Frontal cortex (tissue), 4 donors: ENCODE results near the gene PRR7. TPM values are rescaled to one million over a fixed set of nuclear protein-coding genes. Genes with fewer than 3 reads are reported as not detected.

Experiments used
- DNase-seq, 2 donors: peaks; one replicate each; pipeline ENCODE4 v3.0.0; 2012; ENCODE audit warnings: low spot score in 2 of 2
- FAIRE-seq: peaks from 2 replicates; lab custom pipeline; 2012; peaks lifted over from hg19 to GRCh38; lab: Jason Lieb, UNC
- total RNA-seq: library from RNA; depleted of rRNA; stranded (reverse); fragments of >200 nt; gene quantifications from one replicate; pipeline ENCODE4 v1.2.3, GENCODE V29; 2014
- donor health status: control.
- donor health status: control.
- donor health status: control.

PRR7 gene
- total RNA-seq, 1 donor from 2014 or later: 12.2 TPM

DNA sequence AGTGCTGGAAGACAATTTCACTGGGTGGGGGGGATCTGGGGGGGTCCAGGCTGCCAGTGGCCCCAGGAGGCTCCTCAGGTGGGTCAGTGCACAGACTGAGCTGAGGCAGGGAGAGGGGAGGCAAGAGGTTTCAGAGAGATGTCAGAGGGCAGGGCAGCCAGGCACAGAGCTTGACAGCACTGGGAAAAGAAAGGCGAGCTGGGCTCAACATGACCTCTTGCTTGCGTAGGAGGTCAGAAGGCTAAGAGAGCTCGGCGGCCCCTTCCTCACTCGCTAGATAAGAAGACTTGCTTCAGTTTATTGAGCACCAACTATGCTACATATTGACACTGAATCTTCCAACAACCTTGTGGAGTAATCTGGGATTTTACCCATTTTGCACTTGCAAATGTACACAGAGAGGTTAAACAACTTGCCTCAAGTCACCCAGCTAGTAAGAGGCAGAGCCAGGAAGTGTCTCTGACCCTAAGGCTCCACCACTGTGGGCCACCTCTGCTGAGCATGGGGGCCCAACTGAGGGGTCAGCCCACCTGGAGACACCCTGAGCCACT is 47.3 kb downstream of the PRR7 start:
- no peak for FAIRE-seq
- no peak for DNase-seq

DNA sequence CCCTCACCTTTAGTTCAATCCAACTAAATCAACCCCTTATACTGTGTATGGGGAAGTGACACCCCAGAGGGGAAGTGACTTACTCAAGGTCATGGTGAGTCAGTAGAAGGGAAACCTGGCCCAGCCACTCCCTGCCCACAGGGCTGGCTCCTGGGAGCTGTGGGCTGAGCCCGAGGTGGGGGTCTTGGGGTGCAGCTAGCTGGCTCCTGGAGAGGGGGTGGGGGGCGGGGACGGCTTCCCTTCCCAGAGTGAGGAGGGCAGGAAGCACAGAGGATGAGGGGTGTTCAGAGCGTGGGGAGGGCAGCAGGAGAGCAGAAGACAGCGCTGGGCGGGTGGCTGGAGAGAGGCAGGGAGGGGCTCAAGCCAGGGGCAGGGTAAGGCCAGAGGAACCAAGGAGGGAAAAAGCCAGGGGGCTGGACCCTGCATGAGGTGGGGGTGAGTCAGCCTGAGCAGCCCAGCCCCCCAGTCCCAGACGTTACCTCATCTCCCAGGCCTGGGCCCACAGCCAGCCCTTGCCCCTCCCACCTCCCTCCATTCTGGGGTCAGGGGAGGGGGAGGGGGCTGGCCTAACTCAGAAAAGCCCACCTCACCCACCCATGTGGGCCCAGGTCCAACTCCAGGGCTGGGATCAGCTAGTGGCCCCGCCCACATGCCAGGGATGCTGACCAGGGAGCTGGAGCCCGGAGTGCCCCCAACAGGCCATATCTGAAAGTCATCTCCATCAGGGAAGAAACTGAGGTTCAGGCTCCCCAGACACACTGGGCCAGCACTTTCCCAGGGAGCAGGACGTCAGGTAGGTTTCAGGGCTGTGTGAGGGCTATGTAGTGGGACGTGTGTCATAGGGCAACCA is 48.0 kb downstream of the PRR7 start:
- DNase-seq (no peak), FAIRE-seq (no peak)

DNA sequence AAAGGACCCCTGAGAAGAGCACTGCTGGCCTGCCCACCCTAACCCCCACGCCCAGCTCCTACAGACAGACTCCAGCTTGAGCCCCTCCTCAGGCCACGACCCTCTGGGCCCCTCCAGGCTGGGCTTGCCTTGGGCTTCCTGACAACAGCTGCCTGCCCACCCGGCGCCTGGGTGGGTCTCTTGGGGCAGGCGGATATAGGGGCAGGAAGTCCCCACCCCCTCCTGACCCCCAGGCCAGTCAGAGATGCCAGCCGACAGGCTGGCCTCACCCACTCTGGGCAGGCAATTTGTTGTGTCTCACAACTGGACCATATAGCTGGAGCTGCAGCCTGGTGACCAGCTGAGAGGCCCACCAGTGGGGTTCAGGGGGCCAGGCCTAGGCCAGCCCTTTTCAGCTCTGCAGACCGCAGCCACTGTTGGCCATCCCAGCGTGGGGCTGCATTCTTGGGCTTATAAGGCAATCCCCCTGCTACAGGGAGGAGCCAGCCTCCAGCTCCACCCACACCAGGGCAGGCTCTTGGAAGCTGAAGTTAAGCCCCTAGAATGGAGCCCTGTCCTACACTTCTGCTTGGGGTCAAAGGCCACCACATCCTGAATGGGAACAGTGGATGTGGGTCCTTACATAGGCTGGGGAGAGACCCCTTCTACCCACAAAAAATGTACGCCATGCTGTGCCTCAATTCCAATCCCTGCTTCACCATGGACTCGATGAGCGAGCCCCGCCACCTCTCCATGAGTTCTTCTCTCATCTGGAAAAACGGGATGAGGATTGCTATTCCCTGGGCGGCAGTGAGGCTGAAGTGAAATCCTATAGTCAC is 48.8 kb downstream of the PRR7 start:
- no peak for DNase-seq
- no peak for FAIRE-seq

DNA sequence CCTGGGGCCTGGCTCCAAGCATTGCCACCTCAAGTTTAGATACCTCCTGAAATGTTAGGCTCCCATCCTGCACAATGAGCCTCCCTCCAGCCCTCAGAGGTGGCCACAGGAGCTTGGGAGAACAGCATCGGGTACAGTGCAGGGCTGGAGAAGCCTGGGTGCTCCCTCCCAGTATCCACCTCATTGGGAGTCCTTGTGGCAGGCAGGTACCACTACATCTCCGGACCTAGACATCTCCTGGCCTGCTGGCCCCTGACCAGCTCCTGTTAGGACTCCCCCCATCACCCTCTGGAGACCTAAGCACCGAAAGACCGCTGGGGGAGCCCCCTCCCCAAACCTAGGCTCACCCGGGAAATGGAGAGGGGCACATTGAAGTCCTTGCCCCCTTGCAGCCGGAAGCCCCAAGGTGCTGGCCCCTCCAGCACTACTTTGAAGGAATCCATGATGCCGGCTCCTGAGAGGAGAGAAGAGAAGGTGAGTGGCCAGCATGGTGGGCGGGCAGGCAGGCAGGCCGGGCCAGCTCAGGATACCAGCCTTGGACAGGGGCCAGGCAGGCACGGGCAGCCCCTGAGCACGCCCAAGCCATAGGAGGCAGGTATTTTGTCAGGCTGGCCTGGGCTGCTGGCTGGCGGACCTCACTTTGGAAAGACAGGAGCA is 49.6 kb downstream of the PRR7 start:
- DNase-seq (no peak), FAIRE-seq (no peak)

DNA sequence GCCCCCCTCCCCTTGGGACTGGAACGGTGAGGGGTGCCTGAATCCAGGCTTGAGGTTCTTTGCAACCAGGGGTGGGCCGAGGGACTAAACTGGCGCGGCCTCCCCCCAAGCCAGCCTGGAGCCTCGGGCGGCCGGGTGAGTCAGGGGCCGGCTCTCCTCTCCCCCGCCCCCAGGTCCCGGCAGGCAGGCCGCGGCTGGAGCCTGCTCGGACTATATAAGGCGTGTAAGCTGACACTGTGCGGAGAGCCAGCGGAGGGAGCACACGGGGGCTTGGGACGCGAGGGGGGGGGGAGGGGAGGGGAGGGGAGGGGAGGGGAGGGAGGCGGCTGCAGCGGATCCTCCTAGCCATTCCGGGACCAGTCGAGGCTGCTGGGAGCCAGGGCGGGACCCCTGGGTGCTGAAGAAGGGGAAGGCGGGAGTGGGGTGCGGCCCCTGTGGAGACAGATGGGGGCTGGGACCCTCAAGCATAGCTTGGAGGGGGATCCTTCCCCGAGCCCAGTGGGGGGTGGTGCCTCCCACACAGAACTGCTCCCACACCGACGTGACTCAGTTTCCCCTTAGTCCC is 50.2 kb downstream of the PRR7 start:
- DNase-seq: peak in 1 of 2 donors; percentile 70
- FAIRE-seq: no peak

DNA sequence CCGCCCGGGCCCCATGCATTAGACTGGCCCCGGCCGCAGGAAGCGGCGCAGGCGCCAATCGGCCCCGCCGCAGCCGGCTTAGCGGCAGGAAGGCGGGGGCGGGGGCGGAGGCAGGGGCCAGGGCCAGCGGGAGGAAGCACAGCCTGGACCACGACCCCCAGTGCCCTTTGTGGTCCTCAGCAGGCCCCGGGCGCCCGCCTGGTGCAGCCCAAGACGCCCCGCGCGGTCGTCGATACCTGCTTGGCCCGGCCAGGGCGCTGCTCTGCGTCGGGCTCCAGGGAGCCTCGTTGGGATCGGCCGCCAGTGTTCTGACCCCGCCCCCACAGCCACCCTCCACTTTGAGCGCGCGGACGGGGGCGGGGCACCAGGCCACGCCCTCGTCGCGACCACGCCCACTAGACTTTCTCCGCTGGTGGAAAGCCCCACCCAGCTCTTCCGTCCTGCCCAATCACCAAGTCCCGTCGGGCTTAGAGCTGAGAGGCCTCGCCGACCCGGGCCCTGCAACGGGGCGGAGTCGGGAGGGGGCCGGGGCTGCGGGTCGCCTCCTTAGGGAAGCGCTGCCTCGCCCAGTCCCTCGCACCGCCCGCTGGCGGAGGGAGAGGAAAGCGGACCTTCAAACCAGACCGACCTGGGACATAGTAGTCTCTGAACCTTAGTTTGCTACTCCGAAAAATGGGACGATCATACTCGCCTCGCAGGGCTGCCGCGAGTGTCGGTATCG is 50.8 kb downstream of the PRR7 start, which contains the start of gene PDLIM7:
Gene PDLIM7 (minus strand): TSS at position 313 of the 721 bp plus-strand sequence. CDS start 1,092 bp downstream, outside the sequence.
- no peak for FAIRE-seq
- DNase-seq: peak; percentile 90 to 96

DNA sequence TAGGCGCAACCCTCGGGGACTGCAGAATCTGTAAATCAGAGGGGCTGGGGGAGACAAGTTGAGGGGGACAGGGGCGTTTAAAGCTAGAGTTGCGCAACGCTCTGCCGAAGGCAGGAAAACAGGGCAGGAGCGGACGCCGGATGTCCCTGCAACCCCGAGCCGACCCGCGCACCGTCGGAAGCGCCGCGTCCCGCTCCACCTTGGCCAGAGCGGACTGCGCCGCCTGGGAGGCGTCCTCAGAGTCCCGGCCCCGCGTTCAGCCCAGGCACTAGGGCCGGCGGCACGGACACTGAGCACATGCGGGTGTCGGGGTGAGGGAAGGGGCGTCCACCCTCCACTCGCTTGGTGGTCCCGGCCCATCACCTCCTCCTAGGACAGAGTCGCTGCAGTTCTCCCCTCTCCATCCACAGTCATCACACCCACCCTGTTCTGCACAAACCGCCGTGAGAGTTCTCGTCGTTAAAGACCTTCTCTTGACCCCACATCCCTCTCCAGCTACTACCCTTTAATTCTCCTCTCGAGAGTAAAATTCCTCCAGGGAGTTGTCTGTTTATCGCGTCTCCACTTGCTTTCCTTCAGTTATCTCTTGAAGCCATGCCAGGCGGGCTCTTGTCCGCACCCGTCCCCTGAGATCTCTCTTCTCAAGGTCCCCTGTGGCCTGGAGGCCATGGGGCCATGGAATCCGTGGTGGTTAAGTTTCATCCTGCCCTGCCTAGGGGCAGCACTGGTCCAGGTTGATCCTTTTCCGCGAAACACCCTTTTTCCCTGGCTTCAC is 51.6 kb downstream of the PRR7 start:
- FAIRE-seq (no peak), DNase-seq (no peak)

DNA sequence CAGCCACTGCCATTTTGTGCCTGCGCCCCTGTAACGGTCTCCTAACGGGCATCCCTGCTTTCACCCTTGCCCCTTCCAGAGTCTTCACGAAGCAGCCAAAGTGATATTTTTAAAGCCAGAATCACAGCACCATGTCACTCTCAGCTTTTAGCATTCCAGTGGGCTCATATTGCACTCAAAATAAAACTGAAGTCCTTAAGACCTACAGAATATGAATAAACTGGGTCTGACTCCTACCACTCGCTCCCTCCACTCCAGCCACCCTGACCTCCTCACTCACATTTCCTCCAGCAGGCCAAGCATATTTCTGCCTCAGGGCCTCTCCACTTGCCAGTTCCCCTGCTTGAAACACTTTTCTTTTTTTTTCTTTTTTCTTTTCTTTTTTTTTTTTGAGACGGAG is 53.2 kb downstream of the PRR7 start:
- DNase-seq (no peak), FAIRE-seq (no peak)

DNA sequence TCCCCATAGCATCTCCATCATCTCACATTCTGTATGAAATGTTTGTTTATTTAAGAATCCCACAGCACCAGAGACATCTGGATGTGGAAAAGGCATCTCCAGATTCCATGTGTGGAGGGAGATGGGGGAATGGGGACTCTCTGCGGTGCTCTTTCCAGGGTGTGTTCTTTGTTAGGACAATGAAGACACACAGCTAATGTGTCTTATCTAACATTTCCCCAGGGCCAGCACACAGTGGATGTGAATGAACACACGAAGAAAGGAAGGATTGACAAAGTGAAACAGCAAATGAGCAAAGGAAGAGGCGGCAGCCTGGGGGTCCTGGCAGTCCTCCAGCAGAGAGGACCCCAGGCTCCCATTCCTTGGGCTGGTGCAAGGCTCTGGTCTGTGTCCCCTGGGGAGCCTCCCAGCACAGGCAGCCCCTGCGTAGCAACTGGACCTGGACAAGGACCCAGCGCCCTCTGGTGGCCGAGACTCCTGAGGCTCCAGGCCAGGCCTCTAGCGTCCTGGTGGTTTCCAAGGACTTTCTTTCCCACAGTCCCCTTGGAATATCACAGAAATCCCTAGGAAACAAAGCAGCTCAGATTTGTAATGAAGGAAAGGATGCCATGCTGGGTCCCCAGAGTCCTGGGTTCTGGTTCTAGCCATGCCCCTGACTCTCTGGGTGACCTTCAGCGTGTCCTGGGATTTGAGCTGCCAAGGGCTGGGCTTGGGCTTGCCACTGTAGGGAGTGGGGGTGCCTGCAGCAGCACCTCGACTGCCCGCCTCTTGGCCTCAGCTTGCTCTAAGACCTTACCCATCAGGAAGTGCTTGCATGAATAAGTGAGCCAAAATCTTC is 54.3 kb downstream of the PRR7 start:
- DNase-seq: peak; percentile 84 to 88
- no peak for FAIRE-seq

DNA sequence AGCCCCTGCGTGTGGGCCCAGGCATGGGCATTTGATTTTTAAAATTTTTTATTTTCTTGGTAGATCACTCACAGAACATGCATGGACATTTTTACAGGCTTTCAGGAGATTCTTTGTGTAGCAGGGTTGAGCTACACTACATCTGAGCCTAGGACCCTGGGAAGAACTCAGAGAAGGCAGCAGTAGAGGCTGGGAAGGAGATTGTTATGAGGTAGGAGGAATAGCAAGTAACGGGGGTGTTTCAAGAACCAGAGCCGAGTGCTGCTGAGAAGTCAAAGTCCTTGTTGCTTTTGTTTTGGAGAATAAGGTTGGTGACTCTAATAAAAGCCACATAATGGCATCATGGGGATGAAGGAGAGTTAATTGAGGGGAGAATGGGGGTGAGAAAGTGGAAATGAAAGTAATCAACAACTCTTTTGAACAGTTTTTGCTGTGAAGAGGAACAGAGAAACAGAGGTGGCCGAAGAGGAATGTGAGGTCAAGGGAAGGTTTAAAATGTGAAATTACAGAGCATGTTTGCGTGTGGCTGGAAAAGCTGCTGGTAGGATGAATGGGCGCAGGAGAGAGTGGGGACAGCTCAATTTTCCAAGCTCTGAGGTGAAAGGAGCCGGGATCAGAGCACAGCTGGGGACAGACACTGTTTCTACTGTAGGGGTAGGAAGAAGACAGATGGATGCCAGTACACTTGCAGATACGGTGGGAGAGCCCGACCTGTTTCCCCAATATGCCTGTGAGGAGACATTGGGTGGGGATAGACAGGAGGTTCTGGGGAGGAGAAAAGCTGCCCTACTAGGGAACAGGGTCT is 55.5 kb downstream of the PRR7 start:
- DNase-seq (no peak), FAIRE-seq (no peak)

DNA sequence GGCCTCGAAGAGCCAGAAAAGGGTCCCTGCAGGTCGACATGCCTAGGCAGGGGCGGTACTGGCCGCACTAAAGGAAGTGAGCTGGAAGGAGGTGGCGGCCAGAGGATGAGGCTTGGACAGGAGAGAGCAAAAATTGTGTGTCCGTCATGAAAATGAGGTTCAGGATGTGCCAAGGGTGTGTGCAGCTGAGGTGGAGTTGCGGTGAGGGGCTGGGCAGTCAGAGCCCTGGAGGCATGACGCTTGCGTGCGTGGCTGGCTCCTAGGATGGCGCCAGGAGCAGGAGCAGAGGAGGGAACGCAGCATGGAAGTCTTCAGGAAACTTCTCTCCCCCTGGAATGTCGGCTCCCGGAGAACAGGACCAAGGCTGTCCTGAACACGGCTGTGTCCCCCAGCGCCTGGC is 56.3 kb downstream of the PRR7 start:
- no peak for DNase-seq
- FAIRE-seq: no peak

DNA sequence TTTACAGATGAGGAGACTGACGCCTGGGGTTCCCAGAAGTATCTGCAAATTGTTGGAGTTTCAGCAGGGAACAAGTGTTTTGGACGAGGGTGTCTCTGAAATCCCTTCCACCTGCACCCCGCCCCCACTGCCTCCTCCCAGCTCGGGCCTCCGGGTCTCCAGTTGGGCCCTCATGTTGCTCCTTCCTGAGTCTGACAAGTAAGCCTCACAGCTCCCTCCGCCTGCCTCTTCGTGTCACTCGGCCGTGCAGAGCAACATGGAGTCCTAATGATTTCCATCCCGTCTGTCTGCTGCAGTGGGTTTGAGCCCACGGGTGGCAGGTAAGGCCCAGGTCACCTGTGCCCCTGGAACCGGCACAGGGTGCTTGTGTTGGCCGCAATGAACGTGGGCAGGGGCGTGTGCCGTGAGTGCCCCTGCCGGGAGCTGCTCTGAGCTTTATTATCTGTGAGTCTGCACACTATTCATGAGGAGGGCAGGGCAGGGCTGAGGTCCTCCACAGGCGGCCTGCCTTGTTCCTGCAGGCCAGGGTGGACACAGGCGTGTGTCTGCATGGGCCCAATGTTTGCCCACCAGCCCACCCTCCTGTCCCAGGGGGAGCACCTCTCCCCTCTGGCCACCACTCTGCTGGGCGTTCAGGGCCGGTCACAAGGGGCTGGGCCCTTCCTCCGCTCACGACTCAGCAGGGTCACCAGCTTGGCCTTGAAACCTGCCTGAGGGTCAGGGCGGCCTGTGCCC is 56.9 kb downstream of the PRR7 start:
- FAIRE-seq (no peak), DNase-seq (no peak)

DNA sequence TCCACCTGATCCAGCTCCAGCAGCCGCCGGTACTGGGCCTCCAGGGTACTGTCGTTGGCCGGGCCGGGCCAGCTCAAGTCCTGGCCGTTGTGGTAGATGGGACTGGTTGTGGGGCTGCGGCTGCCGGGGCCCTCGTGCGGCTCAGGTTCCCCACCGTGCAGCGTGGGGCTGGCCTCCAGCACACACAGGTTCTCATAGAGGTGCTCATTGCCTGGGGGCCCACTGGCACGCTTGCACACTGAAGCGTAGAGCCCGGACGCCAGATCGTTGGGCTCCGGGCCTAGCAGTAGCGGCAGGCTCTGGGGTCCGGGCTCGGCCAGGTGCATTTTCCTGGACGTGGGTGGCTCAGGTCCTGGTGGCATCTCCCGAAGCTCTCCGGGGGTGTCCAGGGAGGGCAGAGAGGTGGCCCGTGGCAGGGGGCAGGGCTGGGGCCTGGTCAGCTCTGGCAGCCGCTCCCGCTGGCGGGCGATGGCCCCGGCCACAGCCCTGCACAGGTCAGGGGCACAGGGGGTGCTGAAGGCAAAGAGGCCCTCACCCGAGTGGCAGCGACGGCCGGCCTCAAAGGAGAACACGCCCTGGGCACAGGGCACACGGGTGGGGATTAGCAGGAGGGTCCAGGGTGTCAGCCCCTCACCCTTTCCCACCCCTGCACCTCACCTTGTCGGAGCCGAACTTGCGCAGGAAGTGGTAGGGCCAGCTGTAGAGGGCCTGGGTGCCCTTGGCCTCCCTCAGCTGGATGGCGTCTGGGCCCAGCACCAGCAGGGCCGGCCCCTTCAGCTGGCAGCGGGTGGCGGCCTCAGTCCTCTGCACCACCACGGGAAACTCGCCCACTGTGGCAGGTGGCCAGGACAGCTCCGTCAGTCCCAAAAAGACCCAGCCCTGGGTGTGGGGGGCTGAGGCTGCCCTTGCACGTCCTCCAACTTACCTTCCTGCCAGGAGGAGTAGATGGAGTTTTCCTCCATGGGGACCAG is 57.8 kb downstream of the PRR7 start:
- DNase-seq: no peak
- no peak for FAIRE-seq

DNA sequence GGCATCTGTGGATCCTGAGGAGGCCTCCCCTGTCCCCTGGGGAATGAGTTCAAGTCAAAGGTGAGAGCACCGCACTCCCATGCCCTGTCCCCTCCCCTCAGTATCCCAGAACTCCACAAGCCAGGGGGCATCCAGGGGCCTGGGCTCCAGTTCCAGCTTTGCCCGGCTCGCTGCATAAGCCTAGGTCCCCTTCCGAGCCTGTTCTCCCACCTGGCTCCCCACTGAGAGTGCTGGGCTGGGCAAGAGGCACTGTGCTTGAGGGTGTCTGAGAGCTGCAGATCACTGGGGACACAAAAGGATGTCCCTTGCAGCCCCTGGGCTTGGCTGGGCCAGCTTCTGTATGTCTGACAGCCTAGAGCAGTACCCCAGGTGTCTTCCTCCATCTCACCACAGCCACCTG is 58.5 kb downstream of the PRR7 start:
- FAIRE-seq (no peak), DNase-seq (no peak)
